ENCODE results near the gene PSEN1. TPM values are rescaled to one million over a fixed set of nuclear protein-coding genes. Genes with fewer than 3 reads are reported as not detected.

The PSEN1 gene
- total RNA-seq = 41.1 and 41.9 TPM in 2 replicates

GRCh38 chr14:73136387-73137225 is at the start of gene PSEN1:
TSS of gene PSEN1 (plus strand) at chr14:73136507. CDS start at chr14:73148020, 11,513 bp downstream.
- Mint-ChIP-seq H3K27ac (peak within 1 kb of the TSS; percentile 100), H3K9me3 (peaks cover 22% of the 10 kb centered on the region), H3K4me3 (peak within 1 kb of the TSS; percentile 86), H3K27me3 (ENCODE audit: insufficient read depth) (no peaks in the 10 kb centered on the region), H3K4me1 (ENCODE audit: low read depth) (peaks cover 19% of the 10 kb centered on the region), H3K36me3 (ENCODE audit: low read depth) (peaks cover 24% of the 10 kb centered on the region)
- DNase-seq (ENCODE audit: low spot score) = peak; percentile 98
- intact Hi-C loops (cut with micrococcal nuclease) = loop anchor here (1.0 to 10.0 kb wide), 9 partner anchors 78 to 1356 kb away; partner anchors contain the start of genes ALDH6A1, DCAF4, ISCA2 and LIN52

GRCh38 chr14:73091044-73091443 is 45.3 kb upstream of the PSEN1 start:
- Mint-ChIP-seq H3K9me3 (no peaks in the 10 kb centered on the region), H3K4me3 (no peak overlapping the region), H3K36me3 (ENCODE audit: low read depth) (peaks cover 38% of the 10 kb centered on the region), H3K27ac (no peak overlapping the region), H3K4me1 (ENCODE audit: low read depth) (peaks cover 5% of the 10 kb centered on the region), H3K27me3 (ENCODE audit: insufficient read depth) (no peaks in the 10 kb centered on the region)
- intact Hi-C loops (cut with micrococcal nuclease) = no loop called here
- no peak for DNase-seq (ENCODE audit: low spot score)

GRCh38 chr14:73097421-73097820 is 38.9 kb upstream of the PSEN1 start:
- Mint-ChIP-seq H3K9me3 (no peaks in the 10 kb centered on the region), H3K36me3 (ENCODE audit: low read depth) (peaks cover 40% of the 10 kb centered on the region), H3K4me1 (ENCODE audit: low read depth) (peaks cover 5% of the 10 kb centered on the region), H3K27ac (no peak overlapping the region), H3K27me3 (ENCODE audit: insufficient read depth) (no peaks in the 10 kb centered on the region), H3K4me3 (no peak overlapping the region)
- DNase-seq (ENCODE audit: low spot score) = no peak
- intact Hi-C loops (cut with micrococcal nuclease) = no loop called here

GRCh38 chr14:73100334-73100733 is 36.0 kb upstream of the PSEN1 start:
- H3K27me3 Mint-ChIP-seq (ENCODE audit: insufficient read depth) = no peaks in the 10 kb centered on the region
- intact Hi-C loops (cut with micrococcal nuclease) = no loop called here
- no peak overlapping the region for H3K27ac Mint-ChIP-seq
- H3K36me3 Mint-ChIP-seq (ENCODE audit: low read depth) = peaks cover 52% of the 10 kb centered on the region
- peaks cover 5% of the 10 kb centered on the region for H3K4me1 Mint-ChIP-seq (ENCODE audit: low read depth)
- no peak for DNase-seq (ENCODE audit: low spot score)
- no peak overlapping the region for H3K4me3 Mint-ChIP-seq
- no peaks in the 10 kb centered on the region for H3K9me3 Mint-ChIP-seq

GRCh38 chr14:73102806-73103497 is 33.4 kb upstream of the PSEN1 start:
- H3K4me3 Mint-ChIP-seq = no peak overlapping the region
- no peak overlapping the region for H3K27ac Mint-ChIP-seq
- H3K9me3 Mint-ChIP-seq = no peaks in the 10 kb centered on the region
- peaks cover 5% of the 10 kb centered on the region for H3K4me1 Mint-ChIP-seq (ENCODE audit: low read depth)
- intact Hi-C loops (cut with micrococcal nuclease) = no loop called here
- H3K36me3 Mint-ChIP-seq (ENCODE audit: low read depth) = peaks cover 52% of the 10 kb centered on the region
- no peak for DNase-seq (ENCODE audit: low spot score)
- no peaks in the 10 kb centered on the region for H3K27me3 Mint-ChIP-seq (ENCODE audit: insufficient read depth)

GRCh38 chr14:73105050-73105449 is 31.3 kb upstream of the PSEN1 start:
- no peaks in the 10 kb centered on the region for H3K27me3 Mint-ChIP-seq (ENCODE audit: insufficient read depth)
- intact Hi-C loops (cut with micrococcal nuclease) = no loop called here
- H3K4me3 Mint-ChIP-seq = no peak overlapping the region
- no peak overlapping the region for H3K27ac Mint-ChIP-seq
- H3K4me1 Mint-ChIP-seq (ENCODE audit: low read depth) = peaks cover 5% of the 10 kb centered on the region
- DNase-seq (ENCODE audit: low spot score) = no peak
- peaks cover 52% of the 10 kb centered on the region for H3K36me3 Mint-ChIP-seq (ENCODE audit: low read depth)
- no peaks in the 10 kb centered on the region for H3K9me3 Mint-ChIP-seq

GRCh38 chr14:73105727-73106126 is 30.6 kb upstream of the PSEN1 start:
- Mint-ChIP-seq H3K36me3 (ENCODE audit: low read depth) (peaks cover 51% of the 10 kb centered on the region), H3K9me3 (no peaks in the 10 kb centered on the region), H3K27ac (no peak overlapping the region), H3K27me3 (ENCODE audit: insufficient read depth) (no peaks in the 10 kb centered on the region), H3K4me1 (ENCODE audit: low read depth) (peaks cover under 1% of the 10 kb centered on the region), H3K4me3 (no peak overlapping the region)
- no peak for DNase-seq (ENCODE audit: low spot score)
- intact Hi-C loops (cut with micrococcal nuclease) = no loop called here

GRCh38 chr14:73116079-73116665 is 20.1 kb upstream of the PSEN1 start:
- Mint-ChIP-seq H3K4me1 (ENCODE audit: low read depth) (no peaks in the 10 kb centered on the region), H3K36me3 (ENCODE audit: low read depth) (peaks cover 36% of the 10 kb centered on the region), H3K9me3 (no peaks in the 10 kb centered on the region), H3K27ac (no peak overlapping the region), H3K27me3 (ENCODE audit: insufficient read depth) (no peaks in the 10 kb centered on the region), H3K4me3 (no peak overlapping the region)
- intact Hi-C loops (cut with micrococcal nuclease) = no loop called here
- no peak for DNase-seq (ENCODE audit: low spot score)

- no peak overlapping the region for H3K4me3 Mint-ChIP-seq
- no peaks in the 10 kb centered on the region for H3K9me3 Mint-ChIP-seq
- DNase-seq (ENCODE audit: low spot score) = no peak
- no peak overlapping the region for H3K27ac Mint-ChIP-seq
- H3K4me1 Mint-ChIP-seq (ENCODE audit: low read depth) = no peaks in the 10 kb centered on the region
- intact Hi-C loops (cut with micrococcal nuclease) = no loop called here
- H3K36me3 Mint-ChIP-seq (ENCODE audit: low read depth) = peaks cover 26% of the 10 kb centered on the region
- H3K27me3 Mint-ChIP-seq (ENCODE audit: insufficient read depth) = no peaks in the 10 kb centered on the region
Measured at GRCh38 chr14:73124180-73124894, 12.0 kb upstream of the PSEN1 start.

GRCh38 chr14:73125169-73125588 is 11.1 kb upstream of the PSEN1 start:
- H3K4me1 Mint-ChIP-seq (ENCODE audit: low read depth) = no peaks in the 10 kb centered on the region
- intact Hi-C loops (cut with micrococcal nuclease) = no loop called here
- H3K27me3 Mint-ChIP-seq (ENCODE audit: insufficient read depth) = no peaks in the 10 kb centered on the region
- no peak for DNase-seq (ENCODE audit: low spot score)
- H3K36me3 Mint-ChIP-seq (ENCODE audit: low read depth) = peaks cover 24% of the 10 kb centered on the region
- no peak overlapping the region for H3K4me3 Mint-ChIP-seq
- H3K9me3 Mint-ChIP-seq = no peaks in the 10 kb centered on the region
- H3K27ac Mint-ChIP-seq = no peak overlapping the region

- no peaks in the 10 kb centered on the region for H3K9me3 Mint-ChIP-seq
- intact Hi-C loops (cut with micrococcal nuclease) = no loop called here
- no peaks in the 10 kb centered on the region for H3K27me3 Mint-ChIP-seq (ENCODE audit: insufficient read depth)
- peaks cover 24% of the 10 kb centered on the region for H3K36me3 Mint-ChIP-seq (ENCODE audit: low read depth)
- H3K4me1 Mint-ChIP-seq (ENCODE audit: low read depth) = no peaks in the 10 kb centered on the region
- H3K4me3 Mint-ChIP-seq = no peak overlapping the region
- DNase-seq (ENCODE audit: low spot score) = no peak
- H3K27ac Mint-ChIP-seq = no peak overlapping the region
Measured at GRCh38 chr14:73125746-73126145, 10.6 kb upstream of the PSEN1 start.

- Mint-ChIP-seq H3K36me3 (ENCODE audit: low read depth) (peaks cover 16% of the 10 kb centered on the region), H3K27me3 (ENCODE audit: insufficient read depth) (no peaks in the 10 kb centered on the region), H3K27ac (no peak overlapping the region), H3K4me3 (no peak overlapping the region), H3K4me1 (ENCODE audit: low read depth) (peaks cover 10% of the 10 kb centered on the region), H3K9me3 (peaks cover 19% of the 10 kb centered on the region)
- intact Hi-C loops (cut with micrococcal nuclease) = loop anchor here (10.0 kb wide), 1 partner anchor 951 kb away; the partner anchor contains the start of genes ALDH6A1 and LIN52
- no peak for DNase-seq (ENCODE audit: low spot score)
Measured at GRCh38 chr14:73133795-73134194, 2.5 kb upstream of the PSEN1 start.
